Endothelial cell of umbilical vein (primary cell): Measurements from ENCODE around the gene MTR. TPM values are rescaled to one million over a fixed set of nuclear protein-coding genes. Genes with fewer than 3 reads are reported as not detected.

Experiments used
- BruUV-seq: library from RNA; stranded (reverse); fragments of 400-500 nt; replicated peaks from 2 replicates; lab custom pipeline; 2021; lab: Mats Ljungman, UMichigan
- CTCF ChIA-PET: fragments of 300-600, 350-600 bp; sonication (Branson Sonifier 250); formaldehyde crosslinking; loops from one replicate; lab custom pipeline; 2021; ENCODE audit warnings: antibody characterized with exemption, inconsistent platforms; lab: Charles Lee
- POLR2A ChIA-PET: fragments of 300-600, 350-600 bp; sonication (Branson Sonifier 250); formaldehyde crosslinking; loops from one replicate; lab custom pipeline; 2021; ENCODE audit warnings: antibody characterized with exemption, inconsistent platforms; lab: Charles Lee
- DNase-seq: peaks from one replicate; pipeline ENCODE4 v3.0.0-alpha.2; 2011; ENCODE audit warnings: low read depth, low spot score
- FAIRE-seq: peaks from 2 replicates; lab custom pipeline; 2011; peaks lifted over from hg19 to GRCh38; lab: Jason Lieb, UNC
- H2AFZ ChIP-seq: 2 replicates; pipeline ENCODE4 v1.6.0; 2012; ENCODE audit warnings: low read depth, low read length, control low read depth, inconsistent platforms
- H3K27ac ChIP-seq: 2 replicates; pipeline ENCODE4 v1.5.1; 2011; ENCODE audit warnings: low read depth, mild to moderate bottlenecking, control low read depth, low read length, moderate library complexity; ENCODE audit not compliant: insufficient read depth
- H3K27me3 ChIP-seq, 2 experiments: 2 replicates each; pipeline versions ENCODE4 v1.6.0 to v1.6.1; 2011; ENCODE audit warnings: low read length in 2 of 2, mixed read lengths in 1 of 2; ENCODE audit not compliant: control insufficient read depth in 2 of 2, insufficient read depth in 2 of 2
- H3K36me3 ChIP-seq, 2 experiments: 2 replicates in 1 of 2; 3 replicates in 1 of 2; pipeline ENCODE4 v1.5.1; 2011; ENCODE audit warnings: low read length in 2 of 2, mild to moderate bottlenecking in 1 of 2, moderate library complexity in 1 of 2; ENCODE audit not compliant: control insufficient read depth in 2 of 2, insufficient read depth in 2 of 2; ENCODE audit errors: extremely low read depth in 1 of 2
- H3K4me1 ChIP-seq: 3 replicates; pipeline ENCODE4 v1.5.1; 2011; ENCODE audit warnings: mild to moderate bottlenecking, low read length; ENCODE audit not compliant: control insufficient read depth, insufficient read depth; ENCODE audit errors: extremely low read depth
- H3K4me2 ChIP-seq: 2 replicates; pipeline ENCODE4 v1.6.1; 2011; ENCODE audit warnings: low read length, control low read depth, mixed read lengths; ENCODE audit not compliant: insufficient read depth
- H3K4me3 ChIP-seq, 3 experiments: fragments of 200-600 bp in 1 of 3; sonication (generic), shearing (Covaris generic) in 1 of 3; replicated peaks in 1 of 3; 2 replicates each; pipeline ENCODE4 v1.5.1; 2011 to 2016; ENCODE audit warnings: control low read depth in 3 of 3, low read length in 3 of 3, mild to moderate bottlenecking in 2 of 3, inconsistent platforms in 1 of 3, low read depth in 1 of 3, moderate library complexity in 1 of 3; ENCODE audit not compliant: insufficient read depth in 1 of 3
- H3K79me2 ChIP-seq: 2 replicates; pipeline ENCODE4 v1.6.0; 2012; ENCODE audit warnings: low read length, inconsistent platforms; ENCODE audit not compliant: control insufficient read depth, insufficient read depth
- H3K9ac ChIP-seq: replicated peaks from 2 replicates; pipeline ENCODE3; 2011; ENCODE audit warnings: low read length, control low read depth; ENCODE audit not compliant: insufficient read depth; ENCODE audit errors: extremely low read depth
- H3K9me1 ChIP-seq: replicated peaks from 3 replicates; pipeline ENCODE4 v1.6.0; 2011; ENCODE audit warnings: mild to moderate bottlenecking, low read length; ENCODE audit not compliant: control insufficient read depth, insufficient read depth; ENCODE audit errors: extremely low read depth
- H3K9me3 ChIP-seq: replicated peaks from 2 replicates; pipeline ENCODE4 v1.5.1; 2012; ENCODE audit warnings: low read length, inconsistent platforms; ENCODE audit not compliant: control insufficient read depth, insufficient read depth
- H4K20me1 ChIP-seq: replicated peaks from 2 replicates; pipeline ENCODE3; 2011; ENCODE audit warnings: mild to moderate bottlenecking, low read length; ENCODE audit not compliant: control insufficient read depth, insufficient read depth; ENCODE audit errors: extremely low read depth
- CTCF ChIP-seq, 2 donors: IDR thresholded peaks; 1 replicate in 1 of 2; 2 replicates in 1 of 2; pipeline ENCODE4 v1.5.1; 2011; ENCODE audit warnings: low read length in 2 of 2, mild to moderate bottlenecking in 2 of 2, moderate library complexity in 2 of 2, control low read depth in 1 of 2, inconsistent platforms in 1 of 2, low read depth in 1 of 2; ENCODE audit not compliant: insufficient read depth in 1 of 2; ENCODE audit errors: extremely low read depth in 1 of 2
- EZH2 ChIP-seq: IDR thresholded peaks from 2 replicates; pipeline ENCODE4 v1.6.1; 2012; ENCODE audit warnings: borderline replicate concordance, low read depth, mild to moderate bottlenecking, moderate library complexity, low read length, inconsistent platforms; ENCODE audit not compliant: severe bottlenecking
- FOS ChIP-seq: IDR thresholded peaks from 2 replicates; pipeline ENCODE4 v1.6.1; 2011; ENCODE audit warnings: mild to moderate bottlenecking, low read length, moderate library complexity, borderline replicate concordance; ENCODE audit not compliant: insufficient read depth
- GATA2 ChIP-seq: IDR thresholded peaks from 2 replicates; pipeline ENCODE4 v1.7.0; 2011; ENCODE audit warnings: low read depth, mild to moderate bottlenecking, moderate library complexity, mixed read lengths, low read length; ENCODE audit not compliant: insufficient read length, insufficient read depth
- JUN ChIP-seq: IDR thresholded peaks from 2 replicates; pipeline ENCODE4 v1.6.1; 2011; ENCODE audit warnings: borderline replicate concordance, low read depth; ENCODE audit not compliant: insufficient read length, insufficient read depth
- MAX ChIP-seq: IDR thresholded peaks from 2 replicates; pipeline ENCODE4 v1.6.1; 2011; ENCODE audit not compliant: insufficient read depth, insufficient read length
- MYC ChIP-seq: IDR thresholded peaks from one replicate; pipeline ENCODE4 v1.6.1; 2011; ENCODE audit warnings: mild to moderate bottlenecking, low read depth, low read length
- POLR2A ChIP-seq: IDR thresholded peaks from 2 replicates; pipeline ENCODE4 v1.6.1; 2012; ENCODE audit warnings: low read depth, mild to moderate bottlenecking, control low read depth, low read length
- POLR2AphosphoS5 ChIP-seq: IDR thresholded peaks from 2 replicates; pipeline ENCODE4 v1.6.1; 2012; ENCODE audit warnings: low read depth, mild to moderate bottlenecking, control low read depth, low read length, moderate library complexity; ENCODE audit not compliant: insufficient read depth
- dilution Hi-C: fragments of 300-500 bp; cut with MboI; formaldehyde crosslinking; loops from one replicate; pipeline ENCODE4 v1.15.0; 2019; ENCODE audit warnings: low sequenced_read_pairs; ENCODE audit not compliant: extremely low pct_ligation_motif_present
- intact Hi-C: fragments of 100-400 bp; cut with micrococcal nuclease; formaldehyde crosslinking; loops from one replicate; pipeline ENCODE4 v1.10.0; 2022
- polyA plus RNA-seq, 4 experiments: library from polyadenylated mRNA; depleted of rRNA in 3 of 4; stranded (reverse) in 3 of 4; unstranded in 1 of 4; fragments of >200 nt; gene quantifications; 2 replicates each; pipeline versions ENCODE4 v1.2.1 to v1.2.3, GENCODE V29; 2011 to 2012; ENCODE audit warnings: missing spikeins in 1 of 4
- total RNA-seq: library from RNA; stranded (reverse); gene quantifications from 2 replicates; pipeline ENCODE4 v1.2.3, GENCODE V29; 2021

Gene MTR
- total and polyA plus RNA-seq, 2 donors (not counting 3 experiments of a cell fraction or from before 2014, with no cell fraction given), result 6.7 to 45.2 TPM

GRCh38 chr1:236916131-236916800, 121.2 kb downstream of the MTR start:
- POLR2A ChIA-PET, result no interaction called here
- dilution Hi-C loops, result no loop called here
- no TSS peak for BruUV-seq

GRCh38 chr1:236917448-236917847, 122.4 kb downstream of the MTR start:
- H3K9me3 ChIP-seq, result no peaks in the 10 kb centered on the region
- dilution Hi-C loops, result no loop called here
- TF ChIP-seq FOS (no peak), POLR2A (no peak), POLR2AphosphoS5 (no peak), GATA2 (no peak), CTCF (IDR thresholded peaks at IDR 0.05; ENCODE audit: extremely low read depth in 1 of 2, insufficient read depth in 1 of 2, low read depth in 1 of 2, low read length in 2 of 2) (no peak), MAX (no peak), EZH2 (no peak), JUN (no peak), MYC (no peak)

More at GRCh38 chr1:236916131-236916800, 121.2 kb downstream of the MTR start:
- Histone ChIP-seq H3K4me1 (no peaks in the 10 kb centered on the region), H4K20me1 (no peaks in the 10 kb centered on the region), H3K9ac (no peak overlapping the region), H3K4me3 (no peak overlapping the region), H3K4me2 (no peak overlapping the region), H3K27me3 (no peaks in the 10 kb centered on the region), H3K79me2 (no peaks in the 10 kb centered on the region), H3K27ac (no peak overlapping the region), H3K9me3 (no peaks in the 10 kb centered on the region), H3K9me1 (no peaks in the 10 kb centered on the region), H2AFZ (no peak overlapping the region), H3K36me3 (no peaks in the 10 kb centered on the region)
- FAIRE-seq (no peak), DNase-seq (no peak)
- TF ChIP-seq JUN (no peak), POLR2A (no peak), EZH2 (no peak), POLR2AphosphoS5 (no peak), GATA2 (no peak), MYC (no peak)
- CTCF ChIA-PET, result no interaction called here
- intact Hi-C loops, result no loop called here

More at GRCh38 chr1:236917448-236917847, 122.4 kb downstream of the MTR start:
- Histone ChIP-seq H3K27ac (no peak overlapping the region), H3K4me1 (no peaks in the 10 kb centered on the region), H3K9me1 (no peaks in the 10 kb centered on the region), H3K4me2 (no peak overlapping the region), H3K27me3 (no peaks in the 10 kb centered on the region), H3K79me2 (no peaks in the 10 kb centered on the region), H4K20me1 (no peaks in the 10 kb centered on the region), H3K9ac (no peak overlapping the region), H3K36me3 (no peaks in the 10 kb centered on the region), H3K4me3 (no peak overlapping the region), H2AFZ (no peak overlapping the region)
- no TSS peak for BruUV-seq
- ChIA-PET POLR2A (no interaction called here), CTCF (no interaction called here)
- FAIRE-seq (no peak), DNase-seq (no peak)
- intact Hi-C loops, result no loop called here
